ENCODE measurements around the gene GLIS1. TPM values are rescaled to one million over a fixed set of nuclear protein-coding genes. Genes with fewer than 3 reads are reported as not detected.

Gene GLIS1
- total and polyA plus RNA-seq, 2 donors (not counting 3 experiments of a cell fraction or from before 2014, with no cell fraction given): not detected

- intact Hi-C loops (cut with micrococcal nuclease) (no loop called here), dilution Hi-C loops (cut with MboI; ENCODE audit: extremely low pct_ligation_motif_present, low sequenced_read_pairs) (no loop called here)
- TF ChIP-seq POLR2A (IDR thresholded peaks at IDR 0.05; ENCODE audit: low read depth, low read length) (no peak), POLR2AphosphoS5 (IDR thresholded peaks at IDR 0.05; ENCODE audit: insufficient read depth, low read depth, low read length) (no peak), MYC (IDR thresholded peaks at IDR 0.05; ENCODE audit: low read depth, low read length) (no peak), EZH2 (IDR thresholded peaks at IDR 0.05; ENCODE audit: borderline replicate concordance, low read depth, low read length, severe bottlenecking) (no peak), GATA2 (IDR thresholded peaks at IDR 0.05; ENCODE audit: insufficient read depth, insufficient read length, low read depth, low read length) (no peak), CTCF (IDR thresholded peaks at IDR 0.05; ENCODE audit: extremely low read depth in 1 of 2, insufficient read depth in 1 of 2, low read depth in 1 of 2, low read length in 2 of 2) (no peak), JUN (IDR thresholded peaks at IDR 0.05; ENCODE audit: borderline replicate concordance, insufficient read depth, insufficient read length, low read depth) (no peak), FOS (IDR thresholded peaks at IDR 0.05; ENCODE audit: borderline replicate concordance, insufficient read depth, low read length) (no peak), MAX (IDR thresholded peaks at IDR 0.05; ENCODE audit: insufficient read depth, insufficient read length) (no peak)
- Histone ChIP-seq H3K4me2 (ENCODE audit: insufficient read depth, low read length) (no peak overlapping the region), H3K4me3 (replicated peaks in 1 of 3; ENCODE audit: insufficient read depth in 1 of 3, low read depth in 1 of 3, low read length in 3 of 3) (no peak overlapping the region), H3K79me2 (ENCODE audit: control insufficient read depth, insufficient read depth, low read length) (no peaks in the 10 kb centered on the region), H3K9ac (replicated peaks; ENCODE audit: extremely low read depth, insufficient read depth, low read length) (no peak overlapping the region), H3K9me3 (replicated peaks; ENCODE audit: control insufficient read depth, insufficient read depth, low read length) (no peaks in the 10 kb centered on the region), H3K27me3 (ENCODE audit: control insufficient read depth in 2 of 2, insufficient read depth in 2 of 2, low read length in 2 of 2) (peaks cover 2 to 7% of the 10 kb centered on the region in 2 experiments), H3K9me1 (replicated peaks; ENCODE audit: control insufficient read depth, extremely low read depth, insufficient read depth, low read length) (no peaks in the 10 kb centered on the region), H2AFZ (ENCODE audit: low read depth, low read length) (no peak overlapping the region), H3K4me1 (ENCODE audit: control insufficient read depth, extremely low read depth, insufficient read depth, low read length) (no peaks in the 10 kb centered on the region), H4K20me1 (replicated peaks; ENCODE audit: control insufficient read depth, extremely low read depth, insufficient read depth, low read length) (no peaks in the 10 kb centered on the region), H3K27ac (ENCODE audit: insufficient read depth, low read depth, low read length) (no peak overlapping the region), H3K36me3 (ENCODE audit: control insufficient read depth in 2 of 2, extremely low read depth in 1 of 2, insufficient read depth in 2 of 2, low read length in 2 of 2) (no peaks in the 10 kb centered on the region)
- POLR2A ChIA-PET: no interaction called here
- no TSS peak for BruUV-seq (replicated peaks)
- DNase-seq (ENCODE audit: low read depth, low spot score): no peak
- CTCF ChIA-PET: interaction anchor here (0.9 kb wide), 1 partner anchor 10 kb away, joined by 3 read pairs; no protein-coding TSS in a partner anchor
- no peak for FAIRE-seq
Observed at GRCh38 chr1:53558739-53559315, 180.1 kb downstream of the GLIS1 start.
